Stomach (tissue), 9 donors: ENCODE data around the gene MUC22. TPM values are rescaled to one million over a fixed set of nuclear protein-coding genes. Genes with fewer than 3 reads are reported as not detected.

Experiments
- DNase-seq, 2 donors: peaks; one replicate each; pipeline versions ENCODE4 v3.0.0 to v3.0.0-alpha.2; 2013 to 2019
- H3K27ac ChIP-seq, 5 donors: fragments of 200-600 bp in 4 of 5; sonication (generic) in 4 of 5; one replicate each; pipeline ENCODE4 v1.5.1; 2013 to 2019; ENCODE audit warnings: mild to moderate bottlenecking in 1 of 5, moderate library complexity in 1 of 5
- H3K27me3 ChIP-seq, 3 donors: fragments of 200-600 bp; sonication (generic); one replicate each; pipeline ENCODE4 v1.5.1; 2017 to 2019; ENCODE audit warnings: mixed run types in 1 of 3
- H3K36me3 ChIP-seq, 4 donors: fragments of 200-600 bp; sonication (generic); 1 replicate in 3 of 4; 2 replicates in 1 of 4; pipeline ENCODE4 v1.5.1; 2016 to 2019
- H3K4me1 ChIP-seq, 4 donors: fragments of 200-600 bp; sonication (generic); one replicate each; pipeline ENCODE4 v1.5.1; 2016 to 2019
- H3K4me3 ChIP-seq, 4 donors: fragments of 200-600 bp; sonication (generic) in 3 of 4; one replicate each; pipeline ENCODE4 v1.5.1; 2016 to 2019; ENCODE audit warnings: mild to moderate bottlenecking in 1 of 4
- H3K9me3 ChIP-seq, 4 donors: fragments of 200-600 bp; sonication (generic); one replicate each; pipeline ENCODE4 v1.5.1; 2016 to 2019
- CTCF ChIP-seq, 7 experiments: fragments of 450-650 bp in 4 of 7; fragments of 200-600 bp in 3 of 7; sonication (generic) in 3 of 7; IDR thresholded peaks; one replicate each; pipeline ENCODE4 v1.5.1; 2016 to 2019; ENCODE audit warnings: antibody characterized with exemption in 7 of 7, control low read depth in 2 of 7, mild to moderate bottlenecking in 1 of 7
- EP300 ChIP-seq: sonication (generic); formaldehyde crosslinking; IDR thresholded peaks from one replicate; pipeline ENCODE4 v1.6.1; 2017; ENCODE audit warnings: antibody characterized with exemption
- POLR2A ChIP-seq, 4 donors: fragments of 450-650 bp; IDR thresholded peaks; one replicate each; pipeline ENCODE4 v1.6.1; 2016; ENCODE audit warnings: antibody characterized with exemption in 4 of 4, control low read depth in 2 of 4, mild to moderate bottlenecking in 1 of 4, moderate library complexity in 1 of 4
- POLR2AphosphoS5 ChIP-seq, 3 donors: sonication (generic); formaldehyde crosslinking; IDR thresholded peaks; one replicate each; pipeline ENCODE4 v1.6.1; 2016; ENCODE audit warnings: antibody characterized with exemption in 3 of 3
- WGBS, 5 donors: extraction: QIAGEN DNeasy Blood & Tissue Kit in 3 of 5; methylation state at CpG; one replicate each; pipeline versions ENCODE4 v1.1.5 to v1.1.7; 2013 to 2018; 5-methylcytosine and 5-hydroxymethylcytosine counted together
- intact Hi-C: fragments of 100-400 bp; cut with DNase I; formaldehyde crosslinking; loops from one replicate; pipeline ENCODE4 v1.15.1; 2023; ENCODE audit warnings: low total_unique reads
- polyA plus RNA-seq, 3 donors: library from polyadenylated mRNA; stranded (reverse); fragments of 200-250 nt; gene quantifications; one replicate each; pipeline ENCODE4 v1.2.3, GENCODE V29; 2013
- small RNA-seq, 4 donors: library from RNA; depleted of rRNA; stranded (forward); fragments of <200 nt; gene quantifications; one replicate each; pipeline ENCODE3, GENCODE V24; 2016
- total RNA-seq, 5 donors: library from RNA; depleted of rRNA; stranded (reverse); fragments of >200 nt; gene quantifications; one replicate each; pipeline versions ENCODE4 v1.1.0 to v1.2.3, GENCODE V29; 2014 to 2016
- donor health status: healthy with polysubstance abuse.
- donor health status: Bipolar disorder and iron deficiency.
- donor health status: healthy.

Gene MUC22
- total and polyA plus RNA-seq, 8 donors: 0.65 TPM; not detected in 7

DNA sequence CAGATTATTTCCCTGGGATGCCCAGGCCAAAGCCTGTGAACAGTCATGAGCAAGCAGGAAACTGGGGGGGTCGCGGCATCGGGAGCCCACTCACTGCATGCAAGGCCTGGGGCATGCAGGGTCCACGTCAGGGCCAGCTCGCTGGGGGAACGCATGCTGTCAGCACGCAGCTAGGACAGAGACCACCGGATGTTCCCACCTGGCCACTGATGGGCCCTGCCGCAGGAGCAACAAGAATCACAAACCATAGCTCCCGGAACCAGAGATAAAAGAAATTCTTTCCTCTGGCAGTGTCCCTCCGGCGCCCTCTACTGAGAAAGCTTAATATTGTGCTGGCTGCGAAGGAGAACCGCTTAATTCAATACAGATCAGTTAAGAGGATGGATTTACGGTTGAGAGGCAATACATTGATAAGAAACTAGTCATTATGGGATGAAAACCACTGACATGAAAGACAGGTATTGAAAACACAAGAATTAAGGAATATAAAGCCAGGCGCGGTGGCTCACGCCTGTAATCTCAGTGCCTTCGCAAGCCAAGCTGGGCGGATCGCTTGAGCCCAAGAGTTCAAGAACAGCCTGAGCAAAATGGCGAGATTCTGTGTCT, 69.5 kb downstream of the MUC22 start:
- intact Hi-C loops: loop anchor here (5.0 to 10.0 kb wide), 2 partner anchors 157 to 245 kb away; no protein-coding TSS in a partner anchor
- 21 to 27% (median 22%) methylated on average over 20 to 22 of the region's 22 CpGs for WGBS, 5 donors
- Histone ChIP-seq H3K9me3 (no peaks in the 10 kb centered on the region), H3K27ac (no peak overlapping the region), H3K36me3 (no peaks in the 10 kb centered on the region), H3K4me1 (peaks cover 0 to 10% (median 9%) of the 10 kb centered on the region in 4 donors), H3K4me3 (peak overlapping the region in 1 of 4 donors; percentile 9), H3K27me3 (no peaks in the 10 kb centered on the region)
- DNase-seq: peak; percentile 73 to 86
- TF ChIP-seq EP300 (no peak), CTCF (IDR thresholded peaks at IDR 0.05) (peak in 5 of 7 experiments; percentile 41 to 71 (median 66)), POLR2A (IDR thresholded peaks at IDR 0.05) (no peak), POLR2AphosphoS5 (IDR thresholded peaks at IDR 0.05) (no peak)

GRCh38 chr6:31081872-31082271, 71.6 kb downstream of the MUC22 start:
- WGBS, 5 donors: 71 to 89% (median 85%) methylated on average over 6 of the region's 6 CpGs
- Histone ChIP-seq H3K9me3 (no peaks in the 10 kb centered on the region), H3K36me3 (no peaks in the 10 kb centered on the region), H3K4me1 (peaks cover under 1 to 14% (median 10%) of the 10 kb centered on the region in 4 donors), H3K27me3 (peaks cover 0 to 7% (median 0%) of the 10 kb centered on the region in 3 donors), H3K4me3 (no peak overlapping the region), H3K27ac (no peak overlapping the region)
- intact Hi-C loops: no loop called here
- no peak for DNase-seq
- TF ChIP-seq POLR2A (IDR thresholded peaks at IDR 0.05): no peak
- no peak for TF ChIP-seq EP300
- TF ChIP-seq CTCF (IDR thresholded peaks at IDR 0.05): no peak
- no peak for TF ChIP-seq POLR2AphosphoS5 (IDR thresholded peaks at IDR 0.05)

GRCh38 chr6:31083742-31084354, 73.6 kb downstream of the MUC22 start:
- DNase-seq: peak; percentile 40 to 62
- no peak overlapping the region for H3K4me3 ChIP-seq
- intact Hi-C loops: no loop called here
- no peak overlapping the region for H3K27ac ChIP-seq
- peak in 1 of 7 experiments; percentile 9 for TF ChIP-seq CTCF (IDR thresholded peaks at IDR 0.05)
- TF ChIP-seq POLR2A (IDR thresholded peaks at IDR 0.05): no peak
- H3K9me3 ChIP-seq: no peaks in the 10 kb centered on the region
- no peaks in the 10 kb centered on the region for H3K36me3 ChIP-seq
- H3K27me3 ChIP-seq: peaks cover 0 to 7% (median 0%) of the 10 kb centered on the region in 3 donors
- H3K4me1 ChIP-seq: peaks cover 7 to 24% (median 15%) of the 10 kb centered on the region in 4 donors
- 43 to 58% (median 56%) methylated on average over 8 of the region's 8 CpGs for WGBS, 5 donors

Small RNA genes within 50 kb of the gene (small RNA-seq; reads per million reads assigned to genes)
- gene RNU6-1133P: 0 reads per million in 4 donors

Other genes with a start within 250 kb of the MUC22 start
- gene DDR1, start 126.0 kb upstream of the MUC22 start, total RNA-seq: 100 to 1,000 TPM in 3 of 5 donors, 10 to 100 TPM in 2; 51.3 to 144 (median 109) TPM
- 10 to 100 TPM; 17.6 to 88.7 (median 49.4) TPM for gene DDR1, start 126.0 kb upstream of the MUC22 start, polyA plus RNA-seq
- 10 to 100 TPM in 2 of 5 donors, 1 to 10 TPM in 3; 3.9 to 67.4 (median 8.1) TPM for gene GTF2H4, start 102.3 kb upstream of the MUC22 start, total RNA-seq
- gene GTF2H4, start 102.3 kb upstream of the MUC22 start, polyA plus RNA-seq: 10 to 100 TPM; 15.3 to 29.6 (median 17.6) TPM
- 10 to 100 TPM in 4 of 5 donors, 1 to 10 TPM in 1; 1.2 to 61.6 (median 22.7) TPM for gene VARS2, start 96.2 kb upstream of the MUC22 start, total RNA-seq
- 10 to 100 TPM; 17.9 to 21.8 (median 18.5) TPM for gene VARS2, start 96.2 kb upstream of the MUC22 start, polyA plus RNA-seq
- 10 to 100 TPM in 1 of 5 donors, 1 to 10 TPM in 1, not detected in 3; 2.8 to 15.2 TPM for gene SFTA2, start 78.3 kb upstream of the MUC22 start, total RNA-seq
- gene SFTA2, start 78.3 kb upstream of the MUC22 start, polyA plus RNA-seq: 10 to 100 TPM; 10.2 to 94.7 (median 44.1) TPM
- gene MUCL3, start 69.5 kb upstream of the MUC22 start, total RNA-seq: 100 to 1,000 TPM in 3 of 5 donors, 10 to 100 TPM in 1, under 1 TPM in 1; 0.87 to 346 (median 168) TPM
- gene MUCL3, start 69.5 kb upstream of the MUC22 start, polyA plus RNA-seq: 10 to 100 TPM; 17.5 to 83.3 (median 39.6) TPM
- gene MUC21, start 26.8 kb upstream of the MUC22 start, total RNA-seq: 1 to 10 TPM in 2 of 5 donors, under 1 TPM in 2, not detected in 1; 0.18 to 4.9 (median 1.2) TPM
- gene MUC21, start 26.8 kb upstream of the MUC22 start, polyA plus RNA-seq: 100 to 1,000 TPM in 1 of 3 donors, 1 to 10 TPM in 2; 1.2 to 131 (median 1.6) TPM
- gene C6orf15, start 102.1 kb downstream of the MUC22 start, total RNA-seq: not detected
- not detected for gene C6orf15, start 102.1 kb downstream of the MUC22 start, polyA plus RNA-seq
- gene PSORS1C1, start 104.3 kb downstream of the MUC22 start, total RNA-seq: 1 to 10 TPM in 4 of 5 donors, not detected in 1; 2.7 to 5.7 (median 4.0) TPM
- gene PSORS1C1, start 104.3 kb downstream of the MUC22 start, polyA plus RNA-seq: 1 to 10 TPM; 3.1 to 7.4 (median 3.9) TPM
- gene CDSN, start 110.0 kb downstream of the MUC22 start, total RNA-seq: not detected
- under 1 TPM in 1 of 3 donors, not detected in 2; 0.05 TPM for gene CDSN, start 110.0 kb downstream of the MUC22 start, polyA plus RNA-seq
- gene PSORS1C2, start 128.6 kb downstream of the MUC22 start, total RNA-seq: under 1 TPM in 1 of 5 donors, not detected in 4; 0.73 TPM
- gene PSORS1C2, start 128.6 kb downstream of the MUC22 start, polyA plus RNA-seq: 1 to 10 TPM in 1 of 3 donors, not detected in 2; 1.6 TPM
- gene CCHCR1, start 147.3 kb downstream of the MUC22 start, total RNA-seq: 100 to 1,000 TPM in 1 of 5 donors, 10 to 100 TPM in 3, 1 to 10 TPM in 1; 9.7 to 201 (median 24.5) TPM
- 10 to 100 TPM; 11.8 to 21.0 (median 12.3) TPM for gene CCHCR1, start 147.3 kb downstream of the MUC22 start, polyA plus RNA-seq
- 10 to 100 TPM in 1 of 5 donors, 1 to 10 TPM in 4; 5.8 to 16.1 (median 7.1) TPM for gene TCF19, start 148.1 kb downstream of the MUC22 start, total RNA-seq
- gene TCF19, start 148.1 kb downstream of the MUC22 start, polyA plus RNA-seq: 1 to 10 TPM; 5.0 to 7.7 (median 7.7) TPM
- 100 to 1,000 TPM in 2 of 5 donors, 10 to 100 TPM in 2, not detected in 1; 47.5 to 155 (median 113) TPM for gene POU5F1, start 160.2 kb downstream of the MUC22 start, total RNA-seq
- gene POU5F1, start 160.2 kb downstream of the MUC22 start, polyA plus RNA-seq: 10 to 100 TPM in 1 of 3 donors, 1 to 10 TPM in 2; 2.6 to 13.0 (median 6.5) TPM